Glomerular visceral epithelial cell (primary cell): ENCODE measurements around the gene TAF1B.
"Not testable (repeated sequence)": the region's sequence is repeated elsewhere in the genome, so short reads cannot be mapped to it uniquely, and the experiment has no call there.

Experiments used
- DNase-seq: peaks from one replicate; pipeline ENCODE4 v3.0.0-alpha.2; 2016; ENCODE audit errors: extremely low spot score

The TAF1B gene

GRCh38 chr2:9879455-9880194, 36.4 kb downstream of the TAF1B start:
- DNase-seq = no peak

DNA sequence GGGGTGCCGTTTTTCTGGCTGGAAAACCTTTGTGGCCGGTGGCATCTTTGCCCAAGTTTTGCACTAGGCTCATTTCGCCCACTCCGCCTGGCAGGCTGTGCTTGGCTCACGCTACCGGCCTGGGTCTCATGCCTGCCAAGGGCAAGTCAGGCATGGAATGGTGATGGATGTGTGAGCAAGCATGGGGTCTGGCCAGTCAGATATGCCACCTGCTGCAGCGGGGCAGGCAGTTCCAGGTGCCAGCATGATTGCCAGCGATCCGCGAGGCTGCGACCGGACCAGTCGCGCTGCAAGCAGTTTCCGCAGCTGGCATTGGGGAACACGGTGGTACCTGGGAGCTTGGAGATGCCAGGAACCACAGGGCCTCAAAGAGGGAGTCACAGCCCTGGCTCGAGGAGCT, 40.6 kb downstream of the TAF1B start:
- no peak for DNase-seq

DNA sequence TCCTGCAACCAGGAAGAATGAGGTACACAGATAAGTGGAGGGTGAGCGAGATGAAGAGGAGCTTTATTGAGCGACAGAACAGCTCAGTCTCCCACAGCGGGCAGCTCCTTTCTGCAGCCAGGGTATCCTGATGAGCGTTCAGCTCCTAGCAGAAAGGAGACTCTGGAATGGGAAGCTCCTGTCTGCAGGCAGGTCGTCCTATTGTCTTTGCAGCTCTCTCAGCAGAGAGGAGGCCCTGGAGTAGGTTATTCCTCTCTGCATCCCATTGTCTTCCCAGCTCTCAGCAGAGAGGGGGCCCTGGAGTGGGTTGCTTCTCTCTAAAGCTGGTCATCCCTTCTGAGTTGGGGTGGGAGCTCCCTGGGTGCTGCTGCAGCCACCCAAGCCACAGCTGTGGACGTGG, 41.2 kb downstream of the TAF1B start:
- no peak for DNase-seq

DNA sequence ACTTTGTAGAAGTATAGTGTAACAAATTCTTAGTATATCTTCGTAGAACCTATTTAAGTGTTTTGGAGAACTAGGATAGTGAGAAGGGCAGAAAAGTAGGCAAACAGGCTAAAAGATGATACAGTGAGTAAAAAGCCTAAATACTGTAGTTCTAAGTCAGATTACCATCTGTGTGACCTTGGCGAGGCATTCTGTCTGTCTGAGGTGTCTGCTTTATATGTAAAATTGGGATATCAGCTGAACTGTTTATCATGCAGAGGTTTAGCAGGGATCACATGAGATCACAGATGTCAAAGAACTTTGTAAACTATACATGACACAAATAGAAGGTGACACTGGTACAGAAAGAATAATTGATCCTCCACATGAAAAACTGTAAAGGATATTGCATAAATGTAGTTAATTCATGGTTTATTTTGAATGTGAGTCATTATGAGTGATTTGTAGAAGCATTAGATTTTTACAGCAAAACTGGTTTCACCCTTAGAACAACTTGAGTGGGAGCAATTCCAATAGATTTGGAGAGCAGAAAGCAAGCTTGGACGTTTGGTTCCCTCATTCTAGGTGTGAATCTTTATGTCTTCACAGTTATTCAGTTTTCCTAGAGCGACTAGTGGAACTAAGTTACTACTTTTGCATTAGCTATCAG, 41.9 kb downstream of the TAF1B start:
- no peak for DNase-seq

DNA sequence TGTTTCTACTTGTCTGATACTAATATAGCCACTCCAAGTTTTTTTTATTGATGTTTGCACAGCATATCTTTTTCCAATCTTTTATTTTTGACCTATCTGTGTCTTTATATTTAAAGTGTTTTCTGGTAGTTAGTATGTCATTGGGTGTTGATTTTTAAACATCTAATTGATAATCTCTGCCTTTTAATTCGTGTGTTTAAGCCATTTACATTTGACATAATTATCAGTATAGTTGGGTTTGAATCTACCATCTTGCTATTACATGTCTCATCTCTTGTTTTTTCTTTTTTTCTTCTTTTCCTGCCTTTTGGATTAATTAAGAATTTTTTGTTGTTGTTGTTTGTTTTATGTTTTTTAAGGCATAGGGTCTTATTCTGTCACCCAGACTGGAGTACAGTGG, 44.2 kb downstream of the TAF1B start:
- no peak for DNase-seq

GRCh38 chr2:9889812-9890261, 46.6 kb downstream of the TAF1B start:
- no peak for DNase-seq

- DNase-seq = no peak
Observed at GRCh38 chr2:9892236-9892635, 49.0 kb downstream of the TAF1B start.

DNA sequence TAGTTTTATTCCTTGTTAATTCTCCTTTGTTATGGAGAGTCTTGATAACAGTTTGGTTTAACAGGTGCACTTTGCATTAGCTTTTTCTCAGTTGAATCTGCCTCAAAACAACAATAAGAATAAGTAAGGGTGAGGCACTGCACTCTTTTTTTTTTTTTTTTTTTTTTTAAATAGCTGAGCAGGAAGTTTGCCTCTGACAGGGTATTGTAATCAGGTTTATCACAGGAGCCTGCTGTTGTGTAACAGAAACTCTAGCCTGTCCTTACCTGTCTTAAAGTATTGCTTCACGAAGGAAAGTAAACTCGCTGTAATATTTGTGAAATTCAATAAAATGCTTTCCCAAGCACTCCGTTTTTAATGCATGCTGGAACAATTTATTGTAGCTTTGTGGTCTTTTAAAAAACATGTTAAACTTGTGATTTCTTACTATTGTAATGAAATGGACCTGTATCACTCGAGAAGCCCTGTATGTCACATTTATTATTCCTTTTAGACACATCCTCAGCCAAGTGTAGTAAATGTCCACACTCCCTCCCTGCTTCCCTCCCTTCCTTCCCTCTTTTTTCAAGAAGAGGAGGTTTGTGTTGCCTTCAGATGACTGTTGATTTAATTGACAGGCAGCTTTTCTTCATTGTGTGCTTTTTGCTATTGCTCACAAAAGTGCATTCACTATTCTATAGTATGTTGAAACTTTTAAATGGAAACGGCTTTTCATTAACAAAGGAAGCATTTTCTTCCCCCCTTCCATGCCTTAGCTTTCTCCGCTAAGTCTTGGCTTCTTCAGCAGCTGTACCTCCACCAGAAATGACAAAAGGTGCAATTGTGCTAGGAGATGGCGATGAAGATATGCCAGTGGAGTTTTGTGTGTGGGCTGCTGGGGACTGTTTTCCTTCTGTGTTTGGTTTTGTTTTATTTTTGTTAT, 52.7 kb downstream of the TAF1B start:
- DNase-seq = no peak

GRCh38 chr2:9897331-9897737, 54.1 kb downstream of the TAF1B start:
- peak; percentile 75 for DNase-seq

DNA sequence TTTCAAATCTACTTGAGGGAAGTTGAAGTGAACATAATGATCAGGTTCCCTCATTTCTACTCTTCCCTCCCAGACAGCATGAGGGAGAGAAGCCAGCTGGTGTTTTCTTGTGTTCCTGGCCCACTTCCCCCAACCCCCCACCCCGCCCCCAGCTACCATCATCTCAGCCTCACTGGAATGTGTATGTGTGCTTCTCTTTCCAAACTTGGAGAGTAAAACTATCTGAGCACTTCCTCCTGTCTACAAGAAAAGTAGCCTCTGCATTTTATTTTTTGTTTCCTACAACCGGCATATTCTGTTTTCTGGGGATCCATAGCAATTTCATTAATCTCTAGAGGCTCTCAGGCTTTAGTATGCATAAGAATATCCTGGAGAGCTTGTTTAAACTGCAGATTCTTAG, 54.6 kb downstream of the TAF1B start:
- DNase-seq = peak; percentile 8

DNA sequence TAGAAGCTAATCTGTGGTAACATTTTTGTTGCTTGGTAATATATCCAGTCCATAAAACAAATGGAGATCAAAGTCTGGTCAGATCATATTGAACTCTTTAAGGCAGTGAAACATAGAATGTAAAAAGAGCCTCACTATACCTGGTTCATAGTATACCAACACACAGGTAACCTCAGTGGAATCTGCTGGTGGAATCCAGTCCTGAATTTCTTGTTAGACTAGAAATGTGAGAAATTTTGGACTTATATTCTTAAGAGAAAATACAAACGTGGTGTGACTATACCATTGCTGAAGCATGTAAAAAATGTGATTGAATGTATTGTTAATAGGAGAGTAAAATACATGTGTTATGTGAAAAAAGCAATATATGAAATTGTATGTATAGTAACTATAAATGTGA, 62.1 kb downstream of the TAF1B start:
- DNase-seq = no peak

DNA sequence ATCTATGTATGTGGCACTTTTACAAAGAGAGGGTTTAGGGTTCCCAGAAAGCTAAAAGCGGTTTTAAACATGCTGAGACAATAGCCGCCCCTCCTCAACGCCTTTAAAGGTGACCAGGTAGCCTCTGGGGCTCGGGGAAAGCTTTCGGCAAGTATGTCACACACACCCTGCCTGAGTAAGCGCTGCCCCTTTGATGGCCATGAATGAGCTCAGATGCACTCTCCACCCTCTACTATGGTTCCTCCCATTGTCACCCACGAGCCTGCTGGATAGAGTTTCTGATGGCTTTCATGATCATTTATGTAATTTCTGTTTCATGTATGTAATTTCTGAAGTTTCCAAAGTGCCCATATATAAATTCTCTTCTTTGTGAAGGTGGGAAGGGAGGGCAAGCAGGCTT, 64.1 kb downstream of the TAF1B start:
- no peak for DNase-seq

- no peak for DNase-seq
Observed at GRCh38 chr2:9908639-9909038, 65.4 kb downstream of the TAF1B start.

- no peak for DNase-seq
Observed at GRCh38 chr2:9909106-9909505, 65.8 kb downstream of the TAF1B start.

GRCh38 chr2:9910699-9911098, 67.4 kb downstream of the TAF1B start:
- DNase-seq = no peak

DNA sequence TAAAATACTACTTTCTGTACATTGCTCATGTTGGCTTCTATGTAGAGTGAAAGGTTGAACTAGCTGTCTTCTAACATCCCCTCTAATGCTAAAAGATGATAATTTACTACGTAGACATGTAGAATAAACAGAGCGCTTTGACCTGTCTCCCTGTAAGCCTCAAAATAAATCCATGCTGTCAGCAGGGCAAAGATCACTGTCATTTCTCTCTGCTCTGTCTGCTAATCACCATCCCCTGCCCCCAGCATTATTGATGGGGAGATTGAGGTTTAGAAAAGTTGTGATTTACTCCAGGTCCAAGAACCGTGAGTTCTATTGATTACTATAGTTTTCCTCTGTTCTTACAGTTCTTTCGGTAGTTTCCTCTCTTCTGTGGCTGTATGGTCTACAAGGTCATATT, 69.2 kb downstream of the TAF1B start:
- DNase-seq = no peak

DNA sequence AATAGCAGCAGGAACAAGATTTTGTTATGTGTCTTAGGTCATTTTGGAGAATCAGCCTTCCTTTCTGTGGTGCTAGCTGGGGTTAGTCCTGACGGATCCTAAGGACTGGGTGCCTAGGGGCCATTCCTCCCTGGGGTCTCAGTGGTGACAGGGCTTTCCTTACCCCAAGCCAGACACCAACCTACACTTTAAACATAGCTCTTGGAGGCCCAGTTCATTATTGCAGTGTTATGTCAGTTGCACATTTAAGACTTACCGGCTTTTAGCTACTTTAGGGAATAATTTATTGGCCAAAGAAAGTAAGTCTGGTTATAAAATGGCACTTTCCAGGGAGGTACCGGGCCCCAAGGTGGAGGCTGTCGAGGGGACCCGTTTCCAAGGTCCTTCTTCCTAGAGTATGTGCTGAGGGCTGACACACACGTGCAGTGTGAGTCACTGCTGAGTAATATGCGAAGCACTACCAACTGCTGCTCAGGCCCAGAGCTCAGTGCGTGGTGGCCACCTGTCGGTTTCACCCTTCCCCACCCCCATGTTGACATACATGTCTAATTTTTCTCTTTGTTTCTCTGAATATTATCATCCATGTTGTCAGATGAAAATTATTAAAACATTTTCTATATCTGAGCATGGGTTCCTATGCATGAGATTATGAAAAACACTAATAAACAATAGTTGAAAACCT, 71.3 kb downstream of the TAF1B start:
- peak; percentile 69 for DNase-seq

DNA sequence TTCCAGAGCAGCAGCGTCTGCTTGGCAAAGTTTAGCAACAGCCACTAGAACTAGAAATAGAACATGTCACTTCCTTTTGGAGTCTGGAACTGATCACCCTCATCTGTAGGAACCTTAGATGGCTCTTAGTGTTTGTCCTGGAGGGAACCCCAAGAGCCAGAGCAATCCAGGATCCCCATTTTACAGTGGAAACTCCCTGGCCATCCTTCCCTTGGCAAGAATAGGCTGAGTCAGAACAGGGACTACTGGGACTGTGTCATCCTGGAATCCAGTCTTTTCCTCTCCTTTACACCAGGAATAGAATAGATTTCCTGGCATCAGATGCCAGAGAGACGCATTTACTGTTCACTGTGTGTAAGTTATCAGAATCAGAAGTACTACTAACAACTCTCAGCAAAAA, 75.0 kb downstream of the TAF1B start:
- DNase-seq = no peak

- DNase-seq = no peak
Observed at GRCh38 chr2:9919512-9919911, 76.2 kb downstream of the TAF1B start.

GRCh38 chr2:9927020-9927419, 83.7 kb downstream of the TAF1B start:
- not testable (repeated sequence) for DNase-seq

DNA sequence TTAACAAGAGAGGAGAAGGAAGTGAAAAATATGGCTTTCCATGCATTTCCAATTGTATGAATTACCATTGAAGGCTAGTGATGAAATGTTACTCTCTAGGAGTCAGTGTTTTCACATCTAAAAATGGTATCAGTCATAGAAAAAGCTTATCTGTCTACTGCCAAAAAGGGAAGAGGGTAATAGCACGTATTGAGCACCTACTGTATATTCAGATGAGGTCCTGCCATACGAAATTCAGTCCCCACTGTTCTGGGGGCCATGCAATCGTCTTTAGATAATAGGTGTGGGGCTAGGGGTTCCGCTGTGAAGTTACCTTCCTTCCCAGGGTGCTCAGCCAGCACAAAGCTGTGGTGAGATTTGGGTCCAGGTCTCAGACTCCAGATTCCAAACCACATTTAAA, 94.0 kb downstream of the TAF1B start:
- no peak for DNase-seq

GRCh38 chr2:9937968-9938367, 94.7 kb downstream of the TAF1B start:
- no peak for DNase-seq
